HepG2 (cell line): ENCODE data around the gene HID1. TPM values are rescaled to one million over a fixed set of nuclear protein-coding genes. Genes with fewer than 3 reads are reported as not detected.
A peak's percentile ranks its signal among the peaks of the same experiment; 100 is the strongest.

Source experiments
- ATM ChIP-seq: fragments of 450-650 bp; IDR thresholded peaks from 2 replicates; pipeline ENCODE4 v1.7.1; 2017; ENCODE audit warnings: mild to moderate bottlenecking, borderline replicate concordance
- CBX5 ChIP-seq: sonication (generic); formaldehyde crosslinking; IDR thresholded peaks from 2 replicates; pipeline ENCODE4 v1.4.0; 2020; ENCODE audit warnings: missing genetic modification reagents, borderline replicate concordance
- CC2D1A ChIP-seq: sonication (generic); formaldehyde crosslinking; IDR thresholded peaks from 2 replicates; pipeline ENCODE4 v1.8.1; 2023; ENCODE audit warnings: mild to moderate bottlenecking, missing genetic modification reagents
- DMAP1 ChIP-seq: IDR thresholded peaks from 2 replicates; pipeline ENCODE4 v1.6.1; 2016
- DNMT3B ChIP-seq: conservative IDR thresholded peaks from 2 replicates; pipeline ENCODE4 v1.6.1; 2016; ENCODE audit warnings: missing biosample characterization, control low read depth
- HNRNPL ChIP-seq: fragments of 200-400 bp; formaldehyde crosslinking; IDR thresholded peaks from 2 replicates; pipeline ENCODE4 v1.6.1; 2017; ENCODE audit warnings: mild to moderate bottlenecking, low read depth, low read length
- KLF11 ChIP-seq: IDR thresholded peaks from 2 replicates; pipeline ENCODE4 v1.6.1; 2016; ENCODE audit warnings: missing compliant biosample characterization
- NFIB ChIP-seq: sonication (generic); formaldehyde crosslinking; IDR thresholded peaks from 2 replicates; pipeline ENCODE4 v1.9.0; 2021; ENCODE audit warnings: missing genetic modification reagents, mild to moderate bottlenecking, borderline replicate concordance
- PAXIP1 ChIP-seq: sonication (generic); formaldehyde crosslinking; conservative IDR thresholded peaks from 2 replicates; pipeline ENCODE4 v1.4.0; 2020; ENCODE audit warnings: mild to moderate bottlenecking, missing genetic modification reagents, moderate library complexity
- PHF5A ChIP-seq: IDR thresholded peaks from one replicate; pipeline ENCODE4 v1.6.1; 2018; ENCODE audit warnings: low read depth, missing genetic modification reagents; ENCODE audit not compliant: unreplicated experiment
- POLR2AphosphoS5 ChIP-seq: IDR thresholded peaks from 2 replicates; pipeline ENCODE4 v1.6.1; 2012; ENCODE audit warnings: low read depth, low read length
- RARA ChIP-seq: IDR thresholded peaks from 2 replicates; pipeline ENCODE4 v1.6.1; 2016; ENCODE audit warnings: missing genetic modification reagents, missing compliant biosample characterization
- SRSF4 ChIP-seq: fragments of 200-400 bp; formaldehyde crosslinking; IDR thresholded peaks from one replicate; pipeline ENCODE4 v1.6.1; 2018; ENCODE audit warnings: mild to moderate bottlenecking, low read depth, low read length, moderate library complexity; ENCODE audit not compliant: poor library complexity, severe bottlenecking
- ZNF207 ChIP-seq: fragments of 450-650 bp; IDR thresholded peaks from 2 replicates; pipeline ENCODE4 v1.6.1; 2016; ENCODE audit warnings: antibody characterized with exemption, borderline replicate concordance
- ZNF354B ChIP-seq: sonication (generic); formaldehyde crosslinking; IDR thresholded peaks from 2 replicates; pipeline ENCODE4 v1.8.0; 2022; ENCODE audit warnings: mild to moderate bottlenecking, missing genetic modification reagents
- ZNF615 ChIP-seq: sonication (generic); formaldehyde crosslinking; IDR thresholded peaks from 2 replicates; pipeline ENCODE4 v1.5.0; 2020; ENCODE audit warnings: mild to moderate bottlenecking, missing genetic modification reagents, borderline replicate concordance
- ZSCAN31 ChIP-seq: sonication (generic); formaldehyde crosslinking; IDR thresholded peaks from 2 replicates; pipeline ENCODE4 v1.5.0; 2020; ENCODE audit warnings: low read depth, mild to moderate bottlenecking, missing genetic modification reagents
- polyA plus RNA-seq, 8 experiments: library from polyadenylated mRNA; depleted of rRNA in 3 of 8; stranded (reverse) in 7 of 8; unstranded in 1 of 8; fragments of >200 nt; fragmentation: Illumina TruSeq in 4 of 8; extraction: Trizol in 4 of 8; gene quantifications; 2 replicates each; pipeline versions ENCODE4 v1.2.1 to v1.2.3, GENCODE V29; 2011 to 2016; ENCODE audit warnings: low read depth in 4 of 8, missing spikeins in 1 of 8, mixed read lengths in 1 of 8; ENCODE audit not compliant: insufficient read depth in 1 of 8
- total RNA-seq, 5 experiments: library from RNA; depleted of rRNA; stranded (reverse); fragments of >200 nt; fragmentation: Illumina TruSeq; extraction: Trizol; gene quantifications; 2 replicates each; pipeline ENCODE4 v1.2.3, GENCODE V29; 2016; ENCODE audit warnings: low read depth in 1 of 5
- TF ChIP-seq, protein P1 (sequence below): sonication (generic); formaldehyde crosslinking; IDR thresholded peaks from 2 replicates; pipeline ENCODE4 v1.8.0; 2022; ENCODE audit warnings: missing genetic modification reagents, mild to moderate bottlenecking, inconsistent platforms, borderline replicate concordance
- TF ChIP-seq, protein P2 (sequence below): sonication (generic); formaldehyde crosslinking; IDR thresholded peaks from 2 replicates; pipeline ENCODE4 v1.4.0; 2020; ENCODE audit warnings: mild to moderate bottlenecking, missing genetic modification reagents

HID1 gene
- total and polyA plus RNA-seq, 2 of the 13 experiments (the other 11 are each of a cell fraction or from before 2014, with no cell fraction given) = 2.1 to 10.6 TPM

GRCh38 chr17:74981979-74982662, 9.6 kb upstream of the HID1 start (continued):
- TF ChIP-seq ATM (no peak), SRSF4 (no peak), CC2D1A (CRISPR knock-in tag) (0 out of 2 replicates have a peak, but pooled peaks have one; percentile 48), HNRNPL (no peak), CBX5 (peak; percentile 40; the same call in 1 of the 2 replicates), ZNF615 (peak; percentile 98), PHF5A (CRISPR knock-in tag) (peak; percentile 20), NFIB (CRISPR knock-in tag) (no peak), DMAP1 (CRISPR knock-in tag) (peak; percentile 91), KLF11 (CRISPR knock-in tag) (peak; percentile 10; the same call in 1 of the 2 replicates), ZNF207 (no peak), DNMT3B (CRISPR knock-in tag) (peak; percentile 76), ZSCAN31 (CRISPR knock-in tag) (peak; percentile 89), ZNF354B (CRISPR knock-in tag) (no peak), RARA (CRISPR knock-in tag) (peak; percentile 53), POLR2AphosphoS5 (peak; percentile 88), PAXIP1 (CRISPR knock-in tag) (peak; percentile 72)
- TF ChIP-seq, protein P1, sequence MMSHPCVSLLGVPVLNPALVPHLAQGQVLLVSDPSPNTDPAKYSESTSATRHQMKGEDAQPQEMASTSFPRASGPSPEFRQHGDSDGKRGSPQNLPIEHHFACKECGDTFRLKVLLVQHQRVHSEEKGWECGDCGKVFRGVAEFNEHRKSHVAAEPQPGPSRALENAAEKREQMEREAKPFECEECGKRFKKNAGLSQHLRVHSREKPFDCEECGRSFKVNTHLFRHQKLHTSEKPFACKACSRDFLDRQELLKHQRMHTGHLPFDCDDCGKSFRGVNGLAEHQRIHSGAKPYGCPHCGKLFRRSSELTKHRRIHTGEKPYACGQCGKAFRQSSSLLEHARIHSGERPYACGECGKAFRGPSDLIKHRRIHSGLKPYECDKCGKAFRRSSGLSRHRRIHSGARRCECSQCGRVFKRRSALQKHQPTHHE (CRISPR knock-in tag) = peak; percentile 83
- TF ChIP-seq, protein P2, sequence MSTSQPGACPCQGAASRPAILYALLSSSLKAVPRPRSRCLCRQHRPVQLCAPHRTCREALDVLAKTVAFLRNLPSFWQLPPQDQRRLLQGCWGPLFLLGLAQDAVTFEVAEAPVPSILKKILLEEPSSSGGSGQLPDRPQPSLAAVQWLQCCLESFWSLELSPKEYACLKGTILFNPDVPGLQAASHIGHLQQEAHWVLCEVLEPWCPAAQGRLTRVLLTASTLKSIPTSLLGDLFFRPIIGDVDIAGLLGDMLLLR (CRISPR knock-in tag) = peak; percentile 93
